A549 (cell line): ENCODE measurements around the gene CALCB.

ENCODE experiments used
- EP300 ChIP-seq, 2 experiments: fragments of >200 bp; sonication (Bioruptor Twin); formaldehyde crosslinking; IDR thresholded peaks; 2 replicates in 1 of 2; 3 replicates in 1 of 2; pipeline ENCODE4 v1.6.1; 2016 to 2017
- NR3C1 ChIP-seq: fragments of >200 bp; sonication (Bioruptor Twin); formaldehyde crosslinking; IDR thresholded peaks from 3 replicates; pipeline ENCODE4 v1.6.1; 2017
- PHF8 ChIP-seq: fragments of 200-600 bp; sonication (generic); IDR thresholded peaks from 2 replicates; pipeline ENCODE4 v1.6.1; 2016; ENCODE audit warnings: low read depth, mild to moderate bottlenecking, antibody characterized with exemption, moderate library complexity, borderline replicate concordance
- POLR2A ChIP-seq: IDR thresholded peaks from 2 replicates; pipeline ENCODE4 v1.6.1; 2012; ENCODE audit warnings: mild to moderate bottlenecking, low read length
- POLR2AphosphoS2 ChIP-seq: conservative IDR thresholded peaks from 2 replicates; pipeline ENCODE4 v1.6.1; 2012; ENCODE audit warnings: low read length, improper control_type of control experiment, inconsistent platforms
- RARB ChIP-seq: fragments of 250-450 bp; sonication (Bioruptor Pico); IDR thresholded peaks from 2 replicates; pipeline ENCODE4 v1.8.0; 2021; ENCODE audit warnings: mild to moderate bottlenecking, moderate library complexity
- SREBF2 ChIP-seq: fragments of 450-650 bp; IDR thresholded peaks from 2 replicates; pipeline ENCODE4 v1.6.1; 2014; ENCODE audit warnings: mild to moderate bottlenecking, moderate library complexity
- ZFP36 ChIP-seq: fragments of 450-650 bp; IDR thresholded peaks from 2 replicates; pipeline ENCODE4 v1.6.1; 2014; ENCODE audit warnings: borderline replicate concordance; ENCODE audit not compliant: partially characterized antibody
- TF ChIP-seq, protein P1 (sequence below): fragments of >200 bp; sonication (Bioruptor Twin); formaldehyde crosslinking; IDR thresholded peaks from 3 replicates; pipeline ENCODE4 v1.5.1; 2016
- TF ChIP-seq, protein P2 (sequence below): fragments of 150-350 bp; IDR thresholded peaks from 2 replicates; pipeline ENCODE4 v1.6.1; 2014; ENCODE audit warnings: low read depth, mild to moderate bottlenecking, low read length
- TF ChIP-seq, protein P3 (sequence below): IDR thresholded peaks from 2 replicates; pipeline ENCODE4 v1.6.1; 2012
- TF ChIP-seq, protein P4 (sequence below): fragments of 200-600 bp; sonication (generic); IDR thresholded peaks from 2 replicates; pipeline ENCODE4 v1.6.1; 2016; ENCODE audit warnings: antibody characterized with exemption, mild to moderate bottlenecking, moderate library complexity
- TF ChIP-seq, protein P5 (sequence below): IDR thresholded peaks from 2 replicates; pipeline ENCODE4 v1.6.1; 2012

DNA sequence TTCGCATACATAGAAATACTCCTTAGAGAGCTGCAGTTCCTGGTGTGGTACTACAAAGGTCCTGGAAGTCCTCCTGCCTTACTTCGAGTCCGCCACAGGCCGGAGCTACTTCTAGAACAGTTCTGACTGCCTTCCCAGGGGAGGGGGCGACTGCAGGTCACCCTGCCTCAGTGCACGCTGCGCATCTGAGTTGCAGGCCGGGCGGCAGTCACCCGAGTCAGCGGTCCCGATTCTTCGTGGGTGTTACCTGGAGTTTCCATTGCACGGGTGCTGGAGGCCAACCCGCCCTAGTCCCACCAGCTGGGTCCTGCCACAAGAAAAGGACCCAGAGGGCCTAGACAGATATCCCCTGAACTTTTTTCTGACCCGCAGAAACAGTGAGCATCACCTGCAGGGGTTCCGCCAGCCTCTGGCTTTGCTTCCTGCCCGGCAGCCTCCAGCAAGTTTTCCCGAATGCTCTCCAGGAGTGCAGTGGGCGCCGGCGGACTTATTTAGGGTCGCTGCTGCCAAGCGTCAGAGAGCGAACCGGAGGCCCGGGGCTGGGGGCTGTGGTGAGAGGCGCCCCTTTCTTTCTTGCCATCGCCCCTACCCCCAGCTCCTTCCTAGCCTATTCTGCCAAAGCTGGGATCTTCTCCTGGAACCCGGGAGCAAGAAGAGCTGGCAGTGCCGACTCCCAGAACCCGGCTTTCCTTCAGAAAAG lies 1.7 kb upstream of the CALCB start:
- TF ChIP-seq, protein P1, sequence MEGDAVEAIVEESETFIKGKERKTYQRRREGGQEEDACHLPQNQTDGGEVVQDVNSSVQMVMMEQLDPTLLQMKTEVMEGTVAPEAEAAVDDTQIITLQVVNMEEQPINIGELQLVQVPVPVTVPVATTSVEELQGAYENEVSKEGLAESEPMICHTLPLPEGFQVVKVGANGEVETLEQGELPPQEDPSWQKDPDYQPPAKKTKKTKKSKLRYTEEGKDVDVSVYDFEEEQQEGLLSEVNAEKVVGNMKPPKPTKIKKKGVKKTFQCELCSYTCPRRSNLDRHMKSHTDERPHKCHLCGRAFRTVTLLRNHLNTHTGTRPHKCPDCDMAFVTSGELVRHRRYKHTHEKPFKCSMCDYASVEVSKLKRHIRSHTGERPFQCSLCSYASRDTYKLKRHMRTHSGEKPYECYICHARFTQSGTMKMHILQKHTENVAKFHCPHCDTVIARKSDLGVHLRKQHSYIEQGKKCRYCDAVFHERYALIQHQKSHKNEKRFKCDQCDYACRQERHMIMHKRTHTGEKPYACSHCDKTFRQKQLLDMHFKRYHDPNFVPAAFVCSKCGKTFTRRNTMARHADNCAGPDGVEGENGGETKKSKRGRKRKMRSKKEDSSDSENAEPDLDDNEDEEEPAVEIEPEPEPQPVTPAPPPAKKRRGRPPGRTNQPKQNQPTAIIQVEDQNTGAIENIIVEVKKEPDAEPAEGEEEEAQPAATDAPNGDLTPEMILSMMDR, result no peak
- TF ChIP-seq, protein P2, sequence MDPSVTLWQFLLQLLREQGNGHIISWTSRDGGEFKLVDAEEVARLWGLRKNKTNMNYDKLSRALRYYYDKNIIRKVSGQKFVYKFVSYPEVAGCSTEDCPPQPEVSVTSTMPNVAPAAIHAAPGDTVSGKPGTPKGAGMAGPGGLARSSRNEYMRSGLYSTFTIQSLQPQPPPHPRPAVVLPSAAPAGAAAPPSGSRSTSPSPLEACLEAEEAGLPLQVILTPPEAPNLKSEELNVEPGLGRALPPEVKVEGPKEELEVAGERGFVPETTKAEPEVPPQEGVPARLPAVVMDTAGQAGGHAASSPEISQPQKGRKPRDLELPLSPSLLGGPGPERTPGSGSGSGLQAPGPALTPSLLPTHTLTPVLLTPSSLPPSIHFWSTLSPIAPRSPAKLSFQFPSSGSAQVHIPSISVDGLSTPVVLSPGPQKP, result no peak
- TF ChIP-seq NR3C1 (no peak), EP300 (IDR thresholded peaks at IDR 0.05) (no peak), PHF8 (no peak), POLR2A (no peak), RARB (CRISPR knock-in tag) (no peak), POLR2AphosphoS2 (no peak), SREBF2 (no peak), ZFP36 (no peak)
- TF ChIP-seq, protein P3, sequence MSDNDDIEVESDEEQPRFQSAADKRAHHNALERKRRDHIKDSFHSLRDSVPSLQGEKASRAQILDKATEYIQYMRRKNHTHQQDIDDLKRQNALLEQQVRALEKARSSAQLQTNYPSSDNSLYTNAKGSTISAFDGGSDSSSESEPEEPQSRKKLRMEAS, result no peak
- TF ChIP-seq, protein P4, sequence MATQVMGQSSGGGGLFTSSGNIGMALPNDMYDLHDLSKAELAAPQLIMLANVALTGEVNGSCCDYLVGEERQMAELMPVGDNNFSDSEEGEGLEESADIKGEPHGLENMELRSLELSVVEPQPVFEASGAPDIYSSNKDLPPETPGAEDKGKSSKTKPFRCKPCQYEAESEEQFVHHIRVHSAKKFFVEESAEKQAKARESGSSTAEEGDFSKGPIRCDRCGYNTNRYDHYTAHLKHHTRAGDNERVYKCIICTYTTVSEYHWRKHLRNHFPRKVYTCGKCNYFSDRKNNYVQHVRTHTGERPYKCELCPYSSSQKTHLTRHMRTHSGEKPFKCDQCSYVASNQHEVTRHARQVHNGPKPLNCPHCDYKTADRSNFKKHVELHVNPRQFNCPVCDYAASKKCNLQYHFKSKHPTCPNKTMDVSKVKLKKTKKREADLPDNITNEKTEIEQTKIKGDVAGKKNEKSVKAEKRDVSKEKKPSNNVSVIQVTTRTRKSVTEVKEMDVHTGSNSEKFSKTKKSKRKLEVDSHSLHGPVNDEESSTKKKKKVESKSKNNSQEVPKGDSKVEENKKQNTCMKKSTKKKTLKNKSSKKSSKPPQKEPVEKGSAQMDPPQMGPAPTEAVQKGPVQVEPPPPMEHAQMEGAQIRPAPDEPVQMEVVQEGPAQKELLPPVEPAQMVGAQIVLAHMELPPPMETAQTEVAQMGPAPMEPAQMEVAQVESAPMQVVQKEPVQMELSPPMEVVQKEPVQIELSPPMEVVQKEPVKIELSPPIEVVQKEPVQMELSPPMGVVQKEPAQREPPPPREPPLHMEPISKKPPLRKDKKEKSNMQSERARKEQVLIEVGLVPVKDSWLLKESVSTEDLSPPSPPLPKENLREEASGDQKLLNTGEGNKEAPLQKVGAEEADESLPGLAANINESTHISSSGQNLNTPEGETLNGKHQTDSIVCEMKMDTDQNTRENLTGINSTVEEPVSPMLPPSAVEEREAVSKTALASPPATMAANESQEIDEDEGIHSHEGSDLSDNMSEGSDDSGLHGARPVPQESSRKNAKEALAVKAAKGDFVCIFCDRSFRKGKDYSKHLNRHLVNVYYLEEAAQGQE, result no peak
- TF ChIP-seq, protein P5, sequence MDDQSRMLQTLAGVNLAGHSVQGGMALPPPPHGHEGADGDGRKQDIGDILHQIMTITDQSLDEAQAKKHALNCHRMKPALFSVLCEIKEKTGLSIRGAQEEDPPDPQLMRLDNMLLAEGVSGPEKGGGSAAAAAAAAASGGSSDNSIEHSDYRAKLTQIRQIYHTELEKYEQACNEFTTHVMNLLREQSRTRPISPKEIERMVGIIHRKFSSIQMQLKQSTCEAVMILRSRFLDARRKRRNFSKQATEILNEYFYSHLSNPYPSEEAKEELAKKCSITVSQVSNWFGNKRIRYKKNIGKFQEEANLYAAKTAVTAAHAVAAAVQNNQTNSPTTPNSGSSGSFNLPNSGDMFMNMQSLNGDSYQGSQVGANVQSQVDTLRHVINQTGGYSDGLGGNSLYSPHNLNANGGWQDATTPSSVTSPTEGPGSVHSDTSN, result no peak
